GM21423 (cell line): ENCODE data around the gene GPR157.
"Not testable (repeated sequence)": the region's sequence is repeated elsewhere in the genome, so short reads cannot be mapped to it uniquely, and the experiment has no call there.

Experiments
- ATAC-seq: cut with Tn5 transposase; IDR thresholded peaks from one replicate; pipeline ENCODE4 v1.9.1; 2021; ENCODE audit warnings: mild to moderate bottlenecking, moderate library complexity; ENCODE audit not compliant: unreplicated experiment

GPR157 gene

GRCh38 chr1:9119745-9120144 is 9.2 kb downstream of the GPR157 start:
- ATAC-seq = peak; percentile 43

DNA sequence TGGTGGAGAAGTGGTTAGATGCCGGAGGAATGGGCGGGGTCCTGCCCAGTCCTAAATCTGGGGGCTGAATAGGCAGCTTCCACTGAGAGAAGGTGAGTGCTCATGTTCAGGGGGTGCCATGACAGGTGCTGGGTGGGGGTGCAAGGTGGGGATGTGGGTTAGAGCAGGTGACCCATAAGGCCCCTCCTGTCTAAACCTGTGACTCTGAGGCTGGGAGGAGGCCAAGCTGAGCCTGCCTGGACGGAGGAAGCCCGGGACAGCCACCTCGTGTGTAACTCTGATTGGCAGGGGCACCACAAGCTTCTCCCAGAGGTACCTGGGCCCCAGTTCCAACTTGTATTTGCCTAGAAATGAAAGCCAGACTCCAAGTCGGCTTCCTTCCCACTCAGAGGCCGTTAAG is 10.7 kb downstream of the GPR157 start:
- ATAC-seq = no peak

- ATAC-seq = no peak
Measured at GRCh38 chr1:9115351-9116205, 13.3 kb downstream of the GPR157 start.

- no peak for ATAC-seq
Measured at GRCh38 chr1:9112961-9113880, 15.7 kb downstream of the GPR157 start.

GRCh38 chr1:9111957-9112356 is 16.9 kb downstream of the GPR157 start:
- peak; percentile 49 for ATAC-seq

DNA sequence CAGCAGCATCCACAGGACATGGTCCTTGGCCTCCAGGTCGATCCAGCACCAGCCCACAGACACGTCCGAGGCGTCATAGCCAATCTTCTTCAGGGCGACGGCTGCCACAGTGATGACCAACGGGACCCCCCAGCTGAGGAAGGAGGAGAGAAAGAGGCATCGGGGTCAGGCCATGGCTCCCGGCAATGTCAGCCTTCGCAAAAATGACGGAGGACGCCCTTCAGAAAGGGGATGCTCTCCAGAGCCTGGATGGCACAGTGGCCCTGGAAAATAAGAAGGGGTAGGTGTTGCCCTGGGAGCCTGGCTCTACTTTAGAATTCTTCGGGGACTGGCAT is 17.6 kb downstream of the GPR157 start:
- ATAC-seq = no peak

- no peak for ATAC-seq
Measured at GRCh38 chr1:9110669-9111356, 18.1 kb downstream of the GPR157 start.

- no peak for ATAC-seq
Measured at GRCh38 chr1:9108056-9108665, 20.7 kb downstream of the GPR157 start.

GRCh38 chr1:9107136-9107535 is 21.8 kb downstream of the GPR157 start:
- ATAC-seq = no peak

DNA sequence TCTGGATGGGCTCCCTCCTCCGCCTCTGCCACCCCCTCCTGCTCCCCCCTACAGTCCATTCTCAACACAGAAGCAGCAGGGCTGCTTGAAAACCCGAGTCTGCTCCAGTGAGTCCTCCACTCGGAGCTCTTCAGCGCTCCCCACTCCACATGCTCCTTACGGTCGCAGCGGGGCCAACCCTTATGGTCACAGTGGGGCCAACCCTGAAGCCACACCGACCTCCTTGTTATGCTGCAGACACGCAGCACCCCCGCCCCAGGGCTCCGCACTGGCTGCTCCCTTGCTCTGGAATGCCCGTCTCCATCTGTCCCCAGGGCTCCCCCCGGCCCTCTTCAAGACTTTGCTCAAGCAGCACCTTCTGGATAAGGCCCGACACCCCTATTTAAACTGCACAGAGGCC is 22.6 kb downstream of the GPR157 start:
- ATAC-seq = no peak

DNA sequence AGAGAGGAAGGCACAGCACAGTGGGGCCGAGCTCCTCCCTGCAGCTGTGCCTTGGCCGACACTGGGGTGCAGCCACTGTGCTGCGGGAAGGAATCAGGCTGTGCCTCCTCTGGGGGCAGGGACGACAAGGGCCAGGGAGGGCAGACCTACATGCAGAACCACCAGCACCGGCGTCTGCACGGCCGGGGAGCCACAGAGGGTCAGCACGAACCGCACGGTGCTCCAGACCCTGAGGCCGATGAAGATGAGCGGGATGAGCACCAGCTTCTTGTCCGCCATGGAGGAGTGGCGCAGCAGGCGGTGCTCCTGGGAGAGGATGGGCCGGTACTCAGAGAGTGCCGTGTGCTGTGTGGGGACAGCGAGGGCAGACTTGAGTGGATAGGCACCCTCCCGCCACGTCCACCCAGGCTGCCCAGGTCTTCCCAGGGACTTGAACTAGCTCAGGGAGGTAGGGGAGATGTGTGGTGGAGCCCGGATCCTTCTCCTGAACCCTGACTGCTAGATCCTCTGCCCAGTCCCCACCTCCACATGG is 23.5 kb downstream of the GPR157 start:
- ATAC-seq = no peak

GRCh38 chr1:9101510-9102146 is 27.3 kb downstream of the GPR157 start:
- peak; percentile 58 for ATAC-seq

- no peak for ATAC-seq
Measured at GRCh38 chr1:9100471-9101043, 28.3 kb downstream of the GPR157 start.

DNA sequence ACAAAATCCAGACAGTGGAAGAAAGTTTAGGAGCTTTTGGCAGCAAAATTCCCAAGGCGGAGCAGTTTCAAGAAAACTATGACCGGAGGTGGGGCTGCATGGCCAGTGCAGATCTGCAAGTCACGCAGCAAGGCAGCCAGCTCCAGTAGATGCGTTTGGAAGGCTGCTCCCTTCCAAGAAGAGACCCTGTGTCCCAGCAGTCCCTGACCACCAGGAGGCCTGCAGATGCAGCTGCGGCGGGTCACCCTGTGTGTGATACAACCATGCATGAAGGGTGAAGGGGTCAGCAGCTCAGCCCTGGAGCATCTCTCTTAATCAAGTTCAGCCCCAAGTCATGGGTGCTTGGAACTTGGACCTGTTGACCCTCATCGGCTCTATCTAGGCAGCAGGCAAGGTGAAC is 29.3 kb downstream of the GPR157 start:
- ATAC-seq = no peak

DNA sequence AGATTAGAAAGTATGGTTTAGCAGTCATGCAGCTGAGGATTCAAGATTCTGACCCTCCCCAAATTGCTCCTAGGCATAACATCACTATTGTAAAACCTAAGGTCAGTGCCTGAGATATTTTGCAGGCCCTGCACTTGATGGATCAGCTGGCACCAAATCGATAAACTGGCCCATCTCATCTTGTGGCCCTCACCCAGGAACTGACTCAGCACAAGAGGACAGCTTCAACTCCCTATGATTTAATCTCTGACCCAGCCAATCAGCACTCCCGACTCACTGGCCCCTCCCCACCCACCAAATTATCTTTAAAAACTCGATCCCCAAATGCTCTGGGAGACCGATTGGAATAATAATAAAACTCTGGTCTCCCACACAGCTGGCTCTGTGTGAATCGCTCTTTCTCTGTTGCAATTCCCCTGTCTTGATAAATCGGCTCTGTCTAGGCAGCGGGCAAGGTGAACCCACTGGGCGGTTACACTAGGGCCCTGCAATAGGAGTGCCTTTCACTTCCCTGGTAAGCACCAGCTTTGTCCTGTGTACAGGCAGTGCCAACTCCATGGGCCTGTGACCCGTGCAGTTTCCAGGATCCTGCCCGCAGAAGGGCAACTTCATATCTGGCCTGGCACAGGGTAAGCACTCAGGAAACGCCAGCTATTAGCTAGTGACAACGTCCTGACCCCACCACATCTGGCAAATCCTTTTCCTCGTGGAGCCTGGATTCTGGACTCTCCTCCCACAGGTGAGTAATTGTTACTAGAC is 30.8 kb downstream of the GPR157 start:
- ATAC-seq = no peak

DNA sequence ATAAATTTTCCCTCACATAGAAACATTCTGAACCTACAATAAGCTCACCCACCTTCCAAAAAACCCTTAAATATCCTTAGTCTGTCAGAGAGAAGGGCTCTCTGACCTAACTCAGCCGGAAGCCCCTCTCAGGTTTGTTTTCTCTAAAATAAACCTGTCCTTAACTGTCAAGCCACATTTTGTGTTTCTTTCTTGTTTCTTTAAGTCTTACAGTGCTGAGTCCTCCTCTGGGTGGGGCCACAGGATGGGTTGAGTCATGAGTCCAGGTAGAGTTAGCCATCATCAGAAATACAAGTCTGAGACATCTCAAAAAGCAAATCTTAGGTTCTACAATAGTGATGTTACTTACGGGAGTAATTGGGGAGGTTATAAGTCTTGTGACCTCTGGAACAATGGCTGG is 33.1 kb downstream of the GPR157 start:
- ATAC-seq = no peak

GRCh38 chr1:9093996-9094595 is 34.8 kb downstream of the GPR157 start:
- ATAC-seq = not testable (repeated sequence)

DNA sequence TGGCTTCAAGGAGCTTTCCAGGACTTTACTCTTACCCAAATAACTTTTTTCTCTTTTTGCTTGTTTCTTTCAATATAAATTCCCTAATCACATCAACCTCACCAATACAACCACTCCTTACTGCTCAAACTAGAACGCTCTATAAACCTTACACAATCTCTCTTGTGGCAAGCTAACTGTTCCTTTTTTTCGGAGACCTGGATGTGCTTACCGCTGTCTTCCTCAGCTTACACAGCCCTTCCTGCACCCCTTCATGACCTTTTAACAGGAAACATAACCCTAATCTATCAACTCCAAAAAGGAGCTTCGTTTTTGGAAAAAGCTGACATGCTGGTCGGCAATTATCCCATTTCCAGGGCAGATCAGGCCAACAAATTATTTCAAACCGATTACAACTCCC is 35.3 kb downstream of the GPR157 start:
- ATAC-seq = no peak

- no peak for ATAC-seq
Measured at GRCh38 chr1:9093091-9093490, 35.8 kb downstream of the GPR157 start.
